Activated CD4-positive, alpha-beta memory T cell treated with anti-CD3 and anti-CD28 coated beads for 36 hours (primary cell): ENCODE measurements around the gene NRG2. TPM values are rescaled to one million over a fixed set of nuclear protein-coding genes. Genes with fewer than 3 reads are reported as not detected.

Source experiments
- CTCF ChIA-PET: fragments of 350-600 bp; sonication (Branson Sonifier 250); formaldehyde crosslinking; loops from one replicate; lab custom pipeline; 2021; ENCODE audit warnings: antibody characterized with exemption, inconsistent platforms; lab: Charles Lee
- POLR2A ChIA-PET: fragments of 350-600 bp; sonication (Branson Sonifier 250); formaldehyde crosslinking; loops from one replicate; lab custom pipeline; 2021; ENCODE audit warnings: antibody characterized with exemption; lab: Charles Lee
- DNase-seq: peaks from one replicate; pipeline ENCODE4 v3.0.0-alpha.2; 2020
- H3K27ac Mint-ChIP-seq: one replicate; pipeline ENCODE4 v1.8.0; 2021; ENCODE audit warnings: mixed read lengths
- H3K27me3 Mint-ChIP-seq: one replicate; pipeline ENCODE4 v1.8.0; 2021; ENCODE audit warnings: mixed read lengths
- H3K36me3 Mint-ChIP-seq: one replicate; pipeline ENCODE4 v1.8.0; 2021; ENCODE audit warnings: mixed read lengths
- H3K4me1 Mint-ChIP-seq: one replicate; pipeline ENCODE4 v1.8.0; 2021; ENCODE audit warnings: low read depth, mixed read lengths
- H3K4me3 Mint-ChIP-seq: one replicate; pipeline ENCODE4 v1.8.0; 2021; ENCODE audit warnings: mild to moderate bottlenecking, mixed read lengths
- H3K9me3 Mint-ChIP-seq: one replicate; pipeline ENCODE4 v1.8.0; 2021; ENCODE audit warnings: mixed read lengths
- intact Hi-C: fragments of 100-400 bp; cut with micrococcal nuclease; formaldehyde crosslinking; loops from one replicate; pipeline ENCODE4 v1.15.1; 2023
- total RNA-seq, 2 experiments: library from RNA; stranded (reverse); gene quantifications; one replicate each; pipeline ENCODE4 v1.2.3, GENCODE V29; 2021

Gene NRG2
- total RNA-seq, 2 experiments from 2014 or later = not detected

DNA sequence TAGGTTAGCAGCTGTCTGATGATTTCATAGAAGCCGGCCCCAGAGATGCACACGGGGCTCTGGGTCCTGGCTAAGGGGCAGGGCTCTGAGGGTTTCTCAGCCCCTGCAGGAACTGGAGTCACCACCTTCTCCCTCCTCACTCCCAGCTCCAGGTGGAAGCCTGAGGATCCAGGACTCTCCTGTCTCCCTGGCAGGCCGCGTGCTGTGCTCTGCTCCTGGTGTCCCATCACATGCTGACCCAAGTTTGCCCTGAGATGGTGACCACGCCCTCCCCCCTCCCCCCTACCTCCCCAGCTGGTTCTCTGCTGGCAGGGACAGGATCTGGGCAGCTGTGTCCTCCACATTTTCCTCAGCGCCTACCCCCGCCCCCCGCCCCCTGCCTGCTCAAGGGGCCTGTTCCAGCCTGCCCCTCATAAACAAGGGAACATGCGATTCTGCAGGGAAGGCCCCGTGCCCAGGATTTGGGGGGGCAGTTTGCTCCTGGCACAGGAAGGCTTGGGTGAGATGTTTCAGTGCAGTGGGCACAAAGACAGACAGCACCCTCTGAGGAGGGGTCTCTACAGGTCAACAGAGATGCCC, 160.0 kb downstream of the NRG2 start:
- POLR2A ChIA-PET = no interaction called here
- H3K27me3 Mint-ChIP-seq = peaks cover 2% of the 10 kb centered on the region
- CTCF ChIA-PET = no interaction called here
- no peak overlapping the region for H3K27ac Mint-ChIP-seq
- no peaks in the 10 kb centered on the region for H3K4me1 Mint-ChIP-seq
- no peak overlapping the region for H3K4me3 Mint-ChIP-seq
- H3K36me3 Mint-ChIP-seq = no peaks in the 10 kb centered on the region
- intact Hi-C loops = loop anchor here (5.0 kb wide), 1 partner anchor 84 kb away; no protein-coding TSS in a partner anchor
- no peaks in the 10 kb centered on the region for H3K9me3 Mint-ChIP-seq
- DNase-seq = no peak

DNA sequence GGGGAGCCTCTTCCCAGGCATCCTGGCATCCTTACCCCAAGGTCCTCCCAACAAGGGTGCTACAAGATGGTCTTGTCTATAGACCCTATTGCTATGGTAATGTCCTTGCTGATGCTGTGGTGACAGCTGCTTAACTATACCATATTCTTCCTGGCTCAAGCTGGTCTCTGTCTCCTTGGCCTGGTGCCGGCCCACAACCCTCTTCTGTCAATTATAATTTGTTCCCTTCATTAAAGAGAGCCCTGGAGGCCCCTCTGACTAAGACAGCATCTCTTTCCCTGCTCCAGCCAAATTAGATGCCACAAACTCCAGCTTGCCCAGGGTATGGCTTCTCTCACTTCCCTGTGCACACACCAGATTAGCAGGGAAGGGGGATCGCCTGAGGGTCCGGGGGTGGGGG, 160.8 kb downstream of the NRG2 start:
- Mint-ChIP-seq H3K4me1 (no peaks in the 10 kb centered on the region), H3K27me3 (peaks cover under 1% of the 10 kb centered on the region), H3K27ac (no peak overlapping the region), H3K9me3 (no peaks in the 10 kb centered on the region), H3K4me3 (no peak overlapping the region), H3K36me3 (no peaks in the 10 kb centered on the region)
- intact Hi-C loops = loop anchor here (5.0 kb wide), 1 partner anchor 85 kb away; no protein-coding TSS in a partner anchor
- ChIA-PET POLR2A (no interaction called here), CTCF (no interaction called here)
- DNase-seq = no peak

DNA sequence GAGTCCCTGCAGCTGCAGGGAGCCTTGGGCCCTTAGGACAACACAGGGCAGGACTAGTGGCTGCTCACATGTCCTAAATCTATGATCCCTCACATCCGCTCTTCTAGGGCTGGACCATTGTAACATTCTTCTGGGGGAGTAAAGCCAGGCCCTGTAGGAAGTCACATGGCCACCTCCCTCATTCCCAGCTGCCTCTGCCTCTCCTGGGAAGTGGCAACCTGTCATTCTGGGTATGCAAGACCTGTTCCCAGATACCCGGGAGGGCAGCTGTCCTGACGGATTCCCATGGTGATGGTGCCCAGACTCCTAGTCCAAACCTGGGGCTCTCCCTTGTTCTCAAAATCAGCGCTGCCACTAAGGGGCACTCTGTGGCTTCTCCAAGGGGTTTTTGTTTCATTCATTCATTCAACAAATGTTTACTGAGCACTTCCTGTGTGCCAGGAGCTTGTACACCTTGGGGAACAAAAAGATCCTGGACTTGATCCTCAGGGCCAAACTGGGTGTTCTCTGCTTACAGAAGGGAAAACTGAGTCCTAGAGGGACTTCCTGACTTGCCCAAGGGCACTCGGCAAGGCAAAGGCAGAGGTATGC, 161.9 kb downstream of the NRG2 start:
- no peak for DNase-seq
- no peak overlapping the region for H3K4me3 Mint-ChIP-seq
- no peaks in the 10 kb centered on the region for H3K4me1 Mint-ChIP-seq
- peaks cover 2% of the 10 kb centered on the region for H3K27me3 Mint-ChIP-seq
- ChIA-PET CTCF (interaction anchor here (1.0 kb wide), 1 partner anchor 87 kb away, joined by 7 read pairs; no protein-coding TSS in a partner anchor), POLR2A (no interaction called here)
- intact Hi-C loops = loop anchor here (5.0 kb wide), 1 partner anchor 86 kb away; no protein-coding TSS in a partner anchor
- no peaks in the 10 kb centered on the region for H3K9me3 Mint-ChIP-seq
- no peaks in the 10 kb centered on the region for H3K36me3 Mint-ChIP-seq
- H3K27ac Mint-ChIP-seq = no peak overlapping the region

DNA sequence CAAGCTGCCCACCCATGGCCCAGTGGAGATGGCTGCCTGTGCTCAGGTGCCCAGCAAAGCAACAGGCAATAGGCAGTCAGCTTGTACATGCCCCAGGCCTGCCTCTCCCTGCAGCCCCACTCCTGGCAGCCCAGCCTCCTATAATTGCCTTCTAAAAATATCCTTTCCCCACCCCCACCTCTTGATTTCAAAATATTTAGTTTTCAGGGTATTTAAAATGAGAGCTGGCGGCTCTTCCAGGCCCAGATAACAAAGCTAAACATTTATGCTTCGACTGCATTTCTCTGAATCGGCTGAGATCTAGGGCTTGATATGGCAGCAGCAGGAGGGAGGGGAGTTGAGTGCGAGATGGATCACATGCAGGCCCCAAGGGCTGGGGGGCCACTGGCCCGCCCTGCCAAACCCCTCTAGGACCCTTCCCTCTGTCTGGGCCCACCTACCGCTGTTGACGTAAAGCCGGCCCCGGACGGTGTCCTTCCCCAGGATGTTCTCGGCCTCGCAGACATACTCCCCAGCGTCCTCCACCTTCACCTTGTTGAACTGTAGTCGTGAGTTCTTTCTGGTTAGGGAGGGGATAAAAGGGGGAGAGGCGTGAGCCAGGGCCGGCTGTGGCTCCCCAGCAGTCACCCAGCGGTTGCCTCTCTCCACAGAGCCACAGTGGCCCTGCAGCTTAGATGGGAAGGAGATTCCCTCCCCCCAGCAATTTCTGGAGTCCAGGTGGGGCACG, 162.5 kb downstream of the NRG2 start:
- intact Hi-C loops = loop anchor here (5.0 kb wide), 1 partner anchor 87 kb away; no protein-coding TSS in a partner anchor
- no peak overlapping the region for H3K4me3 Mint-ChIP-seq
- no peak for DNase-seq
- peaks cover 2% of the 10 kb centered on the region for H3K27me3 Mint-ChIP-seq
- no peaks in the 10 kb centered on the region for H3K9me3 Mint-ChIP-seq
- no peak overlapping the region for H3K27ac Mint-ChIP-seq
- POLR2A ChIA-PET = no interaction called here
- H3K36me3 Mint-ChIP-seq = no peaks in the 10 kb centered on the region
- no peaks in the 10 kb centered on the region for H3K4me1 Mint-ChIP-seq
- CTCF ChIA-PET = no interaction called here

DNA sequence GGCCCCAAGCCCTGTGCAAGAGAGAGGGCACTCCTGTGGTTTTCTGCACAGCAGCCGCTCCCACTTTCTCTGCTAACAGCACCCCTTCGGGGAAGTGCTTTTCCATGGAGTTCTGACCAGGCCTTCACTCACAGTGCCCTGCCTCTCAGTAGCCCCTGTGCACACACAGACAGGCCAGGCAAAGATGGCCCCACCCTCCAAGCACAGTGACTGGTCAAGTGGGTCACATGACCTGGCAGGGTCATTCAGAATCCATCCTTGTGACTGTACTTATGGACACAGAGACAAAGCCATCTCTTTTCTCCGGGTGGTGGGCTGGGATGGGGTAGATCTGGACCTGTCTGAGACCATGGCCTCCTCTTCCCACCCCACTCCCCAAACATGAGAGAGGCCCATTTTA, 165.0 kb downstream of the NRG2 start:
- no peaks in the 10 kb centered on the region for H3K36me3 Mint-ChIP-seq
- intact Hi-C loops = no loop called here
- no peaks in the 10 kb centered on the region for H3K4me1 Mint-ChIP-seq
- no peak overlapping the region for H3K4me3 Mint-ChIP-seq
- no peak overlapping the region for H3K27ac Mint-ChIP-seq
- no peak for DNase-seq
- peaks cover 5% of the 10 kb centered on the region for H3K27me3 Mint-ChIP-seq
- no peaks in the 10 kb centered on the region for H3K9me3 Mint-ChIP-seq
- ChIA-PET CTCF (interaction anchor here (1.0 kb wide), 1 partner anchor 113 kb away, joined by 4 read pairs; no protein-coding TSS in a partner anchor), POLR2A (no interaction called here)

DNA sequence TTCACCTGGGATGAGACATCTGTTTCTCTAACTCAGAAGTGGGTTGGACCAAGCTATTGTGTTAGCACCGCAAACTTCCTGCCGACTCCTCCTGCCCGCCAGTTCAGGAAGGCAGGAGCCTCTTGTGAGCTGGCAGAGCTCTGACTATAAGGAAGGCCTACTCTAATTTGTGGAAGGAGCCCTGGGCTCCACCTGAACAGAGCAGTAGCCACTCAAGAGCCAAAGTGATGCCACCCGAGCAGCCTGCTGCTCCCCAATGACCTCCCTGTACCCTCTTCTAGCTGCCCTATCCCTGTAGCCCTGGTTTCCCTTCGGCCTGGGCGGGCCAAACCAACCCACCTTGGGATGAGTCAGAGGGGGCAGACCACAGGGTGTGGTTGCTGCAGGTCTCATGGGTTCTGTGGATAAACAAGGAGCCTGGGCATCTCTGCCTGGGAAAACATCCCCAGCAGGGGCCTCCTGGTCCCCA, 165.9 kb downstream of the NRG2 start:
- no peaks in the 10 kb centered on the region for H3K9me3 Mint-ChIP-seq
- H3K4me1 Mint-ChIP-seq = no peaks in the 10 kb centered on the region
- no peaks in the 10 kb centered on the region for H3K36me3 Mint-ChIP-seq
- H3K27me3 Mint-ChIP-seq = peaks cover 6% of the 10 kb centered on the region
- ChIA-PET POLR2A (no interaction called here), CTCF (interaction anchor here (0.9 to 1.0 kb wide), 3 partner anchors 90 to 112 kb away, joined by 3 to 5 read pairs (median 4); no protein-coding TSS in a partner anchor)
- no peak overlapping the region for H3K4me3 Mint-ChIP-seq
- intact Hi-C loops = no loop called here
- DNase-seq = no peak
- no peak overlapping the region for H3K27ac Mint-ChIP-seq

DNA sequence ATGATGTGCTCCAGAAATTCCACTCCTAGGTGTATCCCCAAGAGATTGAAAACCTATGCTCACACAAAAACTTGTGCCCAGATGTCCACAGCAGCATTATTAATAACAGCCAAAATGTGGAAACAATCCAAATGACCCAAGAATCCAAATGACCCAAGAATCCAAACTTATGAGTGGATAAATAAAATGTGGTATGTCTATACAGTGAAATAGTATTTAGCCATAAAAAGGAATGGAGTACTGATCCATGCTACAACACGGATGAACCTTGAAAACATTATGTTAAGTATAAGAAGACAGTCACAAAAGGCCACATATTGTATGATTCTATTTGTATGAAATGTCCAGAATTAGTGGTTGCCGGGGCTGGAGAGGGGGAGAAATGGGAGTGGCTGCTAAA, 167.1 kb downstream of the NRG2 start:
- CTCF ChIA-PET = no interaction called here
- no peaks in the 10 kb centered on the region for H3K36me3 Mint-ChIP-seq
- no peaks in the 10 kb centered on the region for H3K4me1 Mint-ChIP-seq

DNA sequence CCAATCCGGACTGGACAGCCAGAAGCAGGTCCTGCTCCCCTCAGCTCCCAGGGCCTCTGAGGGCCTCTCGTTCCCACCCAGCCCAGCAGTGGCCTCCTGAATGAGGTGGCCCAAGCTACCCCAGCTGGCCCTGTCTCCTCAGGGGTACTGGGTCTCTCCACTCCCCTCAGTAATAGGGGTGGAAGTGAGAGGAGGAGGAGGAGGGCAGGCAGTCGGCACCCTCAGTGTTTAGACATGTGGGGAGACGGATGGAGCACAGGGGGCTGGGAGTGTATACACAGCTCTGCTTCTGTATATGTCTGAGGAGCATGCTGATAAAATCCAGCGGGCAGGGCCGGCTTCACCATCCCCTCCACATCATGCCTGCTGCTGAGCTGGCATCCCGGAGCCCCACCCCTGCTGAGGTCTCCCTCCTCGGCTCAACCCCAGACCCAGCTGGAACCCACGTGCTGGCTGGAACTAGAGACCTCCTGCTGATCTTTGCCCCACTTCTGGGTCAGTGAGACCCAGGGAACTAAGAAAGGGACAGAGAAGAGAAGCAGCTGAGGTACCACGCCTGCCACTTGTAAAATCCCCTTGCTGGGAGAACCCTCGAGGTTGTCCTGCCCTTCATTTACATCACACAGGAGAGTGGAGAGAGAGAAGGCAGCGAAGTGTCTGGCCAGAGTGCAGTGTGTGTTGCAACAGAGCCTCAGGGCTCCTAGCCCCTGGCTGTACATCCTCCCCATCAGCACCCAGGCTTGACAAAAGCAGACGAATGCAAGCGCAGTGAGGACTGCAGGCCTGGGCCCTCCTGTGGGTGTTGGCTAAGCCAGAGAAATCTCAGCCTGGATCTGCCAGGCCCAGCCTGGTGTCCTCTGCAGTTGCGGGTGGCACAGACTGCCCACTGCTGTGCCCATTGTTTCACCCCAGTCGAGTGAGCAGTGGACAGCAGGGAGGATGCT, 170.0 kb downstream of the NRG2 start:
- H3K4me3 Mint-ChIP-seq = no peak overlapping the region
- H3K4me1 Mint-ChIP-seq = no peaks in the 10 kb centered on the region
- H3K27me3 Mint-ChIP-seq = peaks cover 6% of the 10 kb centered on the region
- no peak overlapping the region for H3K27ac Mint-ChIP-seq
- CTCF ChIA-PET = interaction anchor here (0.8 to 1.9 kb wide), 3 partner anchors 9 to 98 kb away, joined by 3 to 14 read pairs (median 3); no protein-coding TSS in a partner anchor
- POLR2A ChIA-PET = no interaction called here
- DNase-seq = no peak
- intact Hi-C loops = no loop called here
- H3K36me3 Mint-ChIP-seq = no peaks in the 10 kb centered on the region
- H3K9me3 Mint-ChIP-seq = no peaks in the 10 kb centered on the region

More for the DNA sequence above, 167.1 kb downstream of the NRG2 start:
- intact Hi-C loops = no loop called here
- Mint-ChIP-seq H3K27me3 (peaks cover 6% of the 10 kb centered on the region), H3K4me3 (no peak overlapping the region), H3K9me3 (no peaks in the 10 kb centered on the region), H3K27ac (no peak overlapping the region)
- POLR2A ChIA-PET = no interaction called here
- no peak for DNase-seq

DNA sequence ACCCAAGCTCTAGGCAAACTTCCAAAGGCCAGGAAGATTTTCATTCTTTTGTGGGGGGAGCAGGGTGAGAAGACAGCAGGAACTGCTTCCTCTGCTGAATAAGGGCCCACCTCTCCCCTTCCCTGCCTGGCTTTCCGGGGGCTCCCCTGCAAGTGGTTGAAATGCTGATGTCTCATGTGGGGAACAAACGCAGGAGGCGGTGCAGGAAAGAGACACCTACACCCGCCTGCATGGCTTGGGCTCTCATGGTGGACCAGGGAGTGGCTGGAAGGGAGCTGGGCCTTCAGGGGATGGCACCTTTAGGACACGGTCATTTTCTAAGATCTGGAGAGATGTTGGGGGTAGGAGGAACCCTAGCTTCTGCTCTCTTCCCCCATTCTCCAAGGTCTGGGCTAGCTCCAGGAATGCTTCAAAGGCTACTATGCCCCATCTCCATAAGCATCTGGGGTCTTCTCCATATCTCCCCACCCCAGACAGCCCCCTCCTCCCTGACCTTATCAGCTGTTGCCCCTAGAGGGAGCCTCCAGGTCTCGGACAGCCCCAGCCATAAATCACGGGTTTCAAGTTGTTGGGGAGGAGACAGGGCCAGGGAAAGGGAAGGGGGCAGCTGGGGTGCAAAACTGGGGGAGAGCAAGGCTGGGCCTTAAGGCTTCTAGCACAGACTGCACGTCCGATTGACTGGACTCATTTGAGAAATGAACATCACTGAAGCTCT, 170.9 kb downstream of the NRG2 start:
- Mint-ChIP-seq H3K9me3 (no peaks in the 10 kb centered on the region), H3K4me3 (no peak overlapping the region), H3K36me3 (no peaks in the 10 kb centered on the region), H3K27ac (no peak overlapping the region), H3K27me3 (peaks cover 6% of the 10 kb centered on the region), H3K4me1 (no peaks in the 10 kb centered on the region)
- DNase-seq = no peak
- CTCF ChIA-PET = interaction anchor here (0.8 to 1.9 kb wide), 5 partner anchors 8 to 97 kb away, joined by 3 to 14 read pairs (median 3); no protein-coding TSS in a partner anchor
- POLR2A ChIA-PET = interaction anchor here (0.6 kb wide), 1 partner anchor 25 kb away, joined by 4 read pairs; no protein-coding TSS in a partner anchor
- intact Hi-C loops = no loop called here

DNA sequence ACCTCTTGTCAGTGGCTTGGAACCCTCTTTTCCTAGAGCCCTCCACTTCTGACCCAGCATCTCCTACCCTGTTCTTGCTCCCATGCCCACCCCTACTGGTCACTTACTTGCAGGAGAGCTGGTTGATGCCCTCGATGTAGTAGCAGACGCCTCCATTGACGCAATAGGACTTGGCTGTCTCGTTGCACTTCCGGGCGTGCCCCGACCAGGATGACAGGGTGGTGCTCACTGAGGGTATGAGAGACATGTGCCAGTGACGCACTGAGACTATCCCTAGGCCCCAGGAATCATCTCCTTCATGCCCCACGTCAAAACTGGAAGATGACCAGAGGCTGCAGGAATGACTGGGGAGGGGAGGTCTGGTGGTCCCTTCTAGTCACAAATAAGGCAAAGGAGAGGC, 171.5 kb downstream of the NRG2 start:
- H3K9me3 Mint-ChIP-seq = no peaks in the 10 kb centered on the region
- no peak for DNase-seq
- POLR2A ChIA-PET = no interaction called here
- no peak overlapping the region for H3K4me3 Mint-ChIP-seq
- H3K27ac Mint-ChIP-seq = no peak overlapping the region
- intact Hi-C loops = no loop called here
- H3K27me3 Mint-ChIP-seq = peaks cover 6% of the 10 kb centered on the region
- no peaks in the 10 kb centered on the region for H3K36me3 Mint-ChIP-seq
- CTCF ChIA-PET = interaction anchor here (1.0 to 1.9 kb wide), 3 partner anchors 9 to 98 kb away, joined by 3 to 14 read pairs (median 3); no protein-coding TSS in a partner anchor
- no peaks in the 10 kb centered on the region for H3K4me1 Mint-ChIP-seq

DNA sequence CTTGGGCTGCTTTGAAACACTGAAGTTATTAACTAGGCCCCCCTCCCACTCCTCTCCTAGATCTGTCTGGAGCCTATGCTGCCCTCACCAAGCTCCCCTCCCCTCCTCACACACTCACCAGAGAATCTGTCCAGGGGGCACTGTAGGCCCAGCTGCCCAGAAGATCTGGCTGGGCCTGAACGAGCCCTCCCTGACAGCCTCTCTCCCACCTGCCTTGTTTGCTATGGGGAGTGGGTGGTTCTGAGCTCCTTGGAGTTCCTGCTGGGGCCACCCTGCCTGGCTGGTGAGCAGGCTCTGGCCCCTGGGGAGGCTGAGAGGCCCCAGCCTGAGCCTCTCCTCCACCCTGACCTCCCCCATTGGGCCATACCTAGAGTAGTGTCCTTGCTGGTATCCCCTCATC, 172.4 kb downstream of the NRG2 start:
- intact Hi-C loops = no loop called here
- H3K9me3 Mint-ChIP-seq = no peaks in the 10 kb centered on the region

More for the DNA sequence above, 172.4 kb downstream of the NRG2 start:
- H3K27me3 Mint-ChIP-seq = peaks cover 4% of the 10 kb centered on the region
- H3K27ac Mint-ChIP-seq = no peak overlapping the region
- POLR2A ChIA-PET = no interaction called here
- H3K4me3 Mint-ChIP-seq = no peak overlapping the region
- no peaks in the 10 kb centered on the region for H3K4me1 Mint-ChIP-seq
- no peaks in the 10 kb centered on the region for H3K36me3 Mint-ChIP-seq
- CTCF ChIA-PET = no interaction called here
- DNase-seq = no peak
